ENCODE measurements around the gene NSF. TPM values are rescaled to one million over a fixed set of nuclear protein-coding genes. Genes with fewer than 3 reads are reported as not detected.

Gene NSF
- total RNA-seq, 1 experiment from 2014 or later: 56.5 TPM

DNA sequence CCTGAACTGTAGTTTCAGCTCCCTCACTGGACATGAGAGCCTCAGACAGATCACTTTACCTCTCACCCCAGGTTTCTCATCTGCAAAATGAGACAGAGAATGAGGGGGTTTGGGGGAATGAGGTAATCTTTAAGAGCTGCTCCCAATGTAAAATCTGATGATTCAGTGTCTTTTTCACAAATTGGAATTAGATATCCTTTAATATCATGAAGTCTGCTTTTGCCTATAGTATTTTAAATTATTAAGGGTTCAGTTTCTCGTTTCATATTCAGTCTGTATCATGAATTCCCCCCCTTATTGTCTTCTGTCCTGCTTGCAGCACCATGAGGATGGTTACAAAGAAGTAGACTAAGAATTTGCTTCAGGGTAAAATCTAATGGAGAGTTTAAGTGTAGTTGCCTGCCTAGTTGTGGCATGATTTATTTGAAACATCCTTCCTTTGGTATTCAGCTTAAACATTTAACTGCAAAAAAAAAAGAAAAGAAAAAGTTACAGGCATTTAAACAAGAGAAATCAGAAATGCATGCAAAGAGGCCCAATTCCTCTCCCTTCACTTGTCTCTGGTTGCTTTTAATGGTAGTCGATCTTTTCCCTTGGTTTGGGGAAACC is 150.8 kb downstream of the NSF start:
- intact Hi-C loops (cut with micrococcal nuclease; ENCODE audit: unreplicated experiment) (no loop called here), in situ Hi-C loops (cut with HindIII; ENCODE audit: low pct_unique_long_range_greater_than_20kb, low sequenced_read_pairs) (no loop called here)
- BruUV-seq (replicated peaks): no TSS peak
- H3K4me3 ChIP-seq (ENCODE audit: low read depth in 2 of 2, low read length in 2 of 2): no peak overlapping the region
- no peaks in the 10 kb centered on the region for H3K36me3 ChIP-seq (ENCODE audit: control insufficient read depth, insufficient read depth, low read length)
- DNase-seq (ENCODE audit: low read depth, low spot score): no peak
- TF ChIP-seq SIN3A (IDR thresholded peaks at IDR 0.05; ENCODE audit: borderline replicate concordance, insufficient read depth, low read depth, low read length) (no peak), TCF7L2 (IDR thresholded peaks at IDR 0.05; ENCODE audit: low read depth, low read length) (no peak), POLR2AphosphoS5 (IDR thresholded peaks at IDR 0.05; ENCODE audit: low read depth, low read length) (no peak)
- TF ChIP-seq, protein P1, sequence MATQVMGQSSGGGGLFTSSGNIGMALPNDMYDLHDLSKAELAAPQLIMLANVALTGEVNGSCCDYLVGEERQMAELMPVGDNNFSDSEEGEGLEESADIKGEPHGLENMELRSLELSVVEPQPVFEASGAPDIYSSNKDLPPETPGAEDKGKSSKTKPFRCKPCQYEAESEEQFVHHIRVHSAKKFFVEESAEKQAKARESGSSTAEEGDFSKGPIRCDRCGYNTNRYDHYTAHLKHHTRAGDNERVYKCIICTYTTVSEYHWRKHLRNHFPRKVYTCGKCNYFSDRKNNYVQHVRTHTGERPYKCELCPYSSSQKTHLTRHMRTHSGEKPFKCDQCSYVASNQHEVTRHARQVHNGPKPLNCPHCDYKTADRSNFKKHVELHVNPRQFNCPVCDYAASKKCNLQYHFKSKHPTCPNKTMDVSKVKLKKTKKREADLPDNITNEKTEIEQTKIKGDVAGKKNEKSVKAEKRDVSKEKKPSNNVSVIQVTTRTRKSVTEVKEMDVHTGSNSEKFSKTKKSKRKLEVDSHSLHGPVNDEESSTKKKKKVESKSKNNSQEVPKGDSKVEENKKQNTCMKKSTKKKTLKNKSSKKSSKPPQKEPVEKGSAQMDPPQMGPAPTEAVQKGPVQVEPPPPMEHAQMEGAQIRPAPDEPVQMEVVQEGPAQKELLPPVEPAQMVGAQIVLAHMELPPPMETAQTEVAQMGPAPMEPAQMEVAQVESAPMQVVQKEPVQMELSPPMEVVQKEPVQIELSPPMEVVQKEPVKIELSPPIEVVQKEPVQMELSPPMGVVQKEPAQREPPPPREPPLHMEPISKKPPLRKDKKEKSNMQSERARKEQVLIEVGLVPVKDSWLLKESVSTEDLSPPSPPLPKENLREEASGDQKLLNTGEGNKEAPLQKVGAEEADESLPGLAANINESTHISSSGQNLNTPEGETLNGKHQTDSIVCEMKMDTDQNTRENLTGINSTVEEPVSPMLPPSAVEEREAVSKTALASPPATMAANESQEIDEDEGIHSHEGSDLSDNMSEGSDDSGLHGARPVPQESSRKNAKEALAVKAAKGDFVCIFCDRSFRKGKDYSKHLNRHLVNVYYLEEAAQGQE (IDR thresholded peaks at IDR 0.05; ENCODE audit: insufficient read depth in 1 of 2, low read depth in 2 of 2, low read length in 1 of 2): no peak
- TF ChIP-seq, protein P2, sequence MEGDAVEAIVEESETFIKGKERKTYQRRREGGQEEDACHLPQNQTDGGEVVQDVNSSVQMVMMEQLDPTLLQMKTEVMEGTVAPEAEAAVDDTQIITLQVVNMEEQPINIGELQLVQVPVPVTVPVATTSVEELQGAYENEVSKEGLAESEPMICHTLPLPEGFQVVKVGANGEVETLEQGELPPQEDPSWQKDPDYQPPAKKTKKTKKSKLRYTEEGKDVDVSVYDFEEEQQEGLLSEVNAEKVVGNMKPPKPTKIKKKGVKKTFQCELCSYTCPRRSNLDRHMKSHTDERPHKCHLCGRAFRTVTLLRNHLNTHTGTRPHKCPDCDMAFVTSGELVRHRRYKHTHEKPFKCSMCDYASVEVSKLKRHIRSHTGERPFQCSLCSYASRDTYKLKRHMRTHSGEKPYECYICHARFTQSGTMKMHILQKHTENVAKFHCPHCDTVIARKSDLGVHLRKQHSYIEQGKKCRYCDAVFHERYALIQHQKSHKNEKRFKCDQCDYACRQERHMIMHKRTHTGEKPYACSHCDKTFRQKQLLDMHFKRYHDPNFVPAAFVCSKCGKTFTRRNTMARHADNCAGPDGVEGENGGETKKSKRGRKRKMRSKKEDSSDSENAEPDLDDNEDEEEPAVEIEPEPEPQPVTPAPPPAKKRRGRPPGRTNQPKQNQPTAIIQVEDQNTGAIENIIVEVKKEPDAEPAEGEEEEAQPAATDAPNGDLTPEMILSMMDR (IDR thresholded peaks at IDR 0.05): no peak
- ChIA-PET CTCF (no interaction called here), POLR2A (no interaction called here)
- no peak for ATAC-seq
- H3K9me3 ChIP-seq (ENCODE audit: control insufficient read depth, insufficient read depth, low read depth, low read length): no peaks in the 10 kb centered on the region
- no peak overlapping the region for H3K27ac ChIP-seq (ENCODE audit: low read length)
- no peaks in the 10 kb centered on the region for H3K27me3 ChIP-seq (ENCODE audit: control insufficient read depth, insufficient read depth, low read length)
- H3K4me1 ChIP-seq (ENCODE audit: control insufficient read depth, insufficient read depth, low read length): no peaks in the 10 kb centered on the region

DNA sequence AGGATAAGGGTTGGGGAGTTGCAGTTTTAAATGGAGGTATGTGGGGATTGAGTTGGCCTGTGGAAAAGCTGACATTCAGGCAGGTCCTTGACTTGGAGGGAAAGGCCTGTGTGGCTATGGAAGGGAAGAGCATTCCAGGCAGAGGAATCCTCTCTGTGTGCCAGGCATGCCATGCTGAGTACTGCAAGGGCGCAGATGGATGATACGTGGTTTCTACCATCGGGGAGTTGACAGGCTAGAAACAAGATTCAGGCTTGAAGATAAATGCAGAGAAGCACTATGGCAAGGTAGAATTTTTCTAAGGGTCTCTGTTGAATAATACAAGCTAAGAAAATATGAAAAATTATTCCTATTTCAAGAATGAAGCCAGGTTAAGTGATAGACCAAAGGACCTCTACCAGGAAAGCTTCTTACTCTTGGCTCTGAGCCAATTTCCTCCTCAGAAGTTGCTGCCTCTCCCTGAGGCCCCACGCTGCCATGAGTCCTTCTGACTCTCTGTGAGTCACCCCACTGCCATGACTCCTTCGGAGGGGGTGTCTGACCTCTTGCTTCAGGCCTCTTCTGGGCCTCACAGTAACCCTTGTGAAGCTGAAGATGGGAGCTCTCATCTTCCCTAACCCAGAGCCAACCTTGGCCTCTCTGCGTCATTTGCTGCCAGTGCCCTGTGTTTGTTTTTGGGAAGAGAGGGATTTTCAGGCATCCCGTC is 152.2 kb downstream of the NSF start:
- intact Hi-C loops (cut with micrococcal nuclease; ENCODE audit: unreplicated experiment): no loop called here
- TF ChIP-seq, protein P2 (IDR thresholded peaks at IDR 0.05): no peak
- TF ChIP-seq SIN3A (IDR thresholded peaks at IDR 0.05; ENCODE audit: borderline replicate concordance, insufficient read depth, low read depth, low read length) (no peak), TCF7L2 (IDR thresholded peaks at IDR 0.05; ENCODE audit: low read depth, low read length) (no peak), POLR2AphosphoS5 (IDR thresholded peaks at IDR 0.05; ENCODE audit: low read depth, low read length) (no peak)
- TF ChIP-seq, protein P1 (IDR thresholded peaks at IDR 0.05; ENCODE audit: insufficient read depth in 1 of 2, low read depth in 2 of 2, low read length in 1 of 2): no peak
- H3K27ac ChIP-seq (ENCODE audit: low read length): no peak overlapping the region
- ChIA-PET POLR2A (no interaction called here), CTCF (no interaction called here)
- ATAC-seq (peak; percentile 71; the same call in 1 of the 2 replicates), DNase-seq (ENCODE audit: low read depth, low spot score) (peak; percentile 18)
- no peaks in the 10 kb centered on the region for H3K9me3 ChIP-seq (ENCODE audit: control insufficient read depth, insufficient read depth, low read depth, low read length)
- BruUV-seq (replicated peaks): no TSS peak
- no peak overlapping the region for H3K4me3 ChIP-seq (ENCODE audit: low read depth in 2 of 2, low read length in 2 of 2)
- H3K4me1 ChIP-seq (ENCODE audit: control insufficient read depth, insufficient read depth, low read length): no peaks in the 10 kb centered on the region
- no peaks in the 10 kb centered on the region for H3K27me3 ChIP-seq (ENCODE audit: control insufficient read depth, insufficient read depth, low read length)
- in situ Hi-C loops (cut with HindIII; ENCODE audit: low pct_unique_long_range_greater_than_20kb, low sequenced_read_pairs): no loop called here
- no peaks in the 10 kb centered on the region for H3K36me3 ChIP-seq (ENCODE audit: control insufficient read depth, insufficient read depth, low read length)

Measured in Panc1 (cell line).